GM20431 (cell line): ENCODE data around the gene RBMS1.

Experiments used
- in situ Hi-C: fragments of 300-500 bp; cut with MseI, MboI; formaldehyde crosslinking; loops from one replicate; pipeline ENCODE4 v1.15.0; 2020; ENCODE audit warnings: low sequenced_read_pairs; ENCODE audit not compliant: unreplicated experiment

Gene RBMS1

DNA sequence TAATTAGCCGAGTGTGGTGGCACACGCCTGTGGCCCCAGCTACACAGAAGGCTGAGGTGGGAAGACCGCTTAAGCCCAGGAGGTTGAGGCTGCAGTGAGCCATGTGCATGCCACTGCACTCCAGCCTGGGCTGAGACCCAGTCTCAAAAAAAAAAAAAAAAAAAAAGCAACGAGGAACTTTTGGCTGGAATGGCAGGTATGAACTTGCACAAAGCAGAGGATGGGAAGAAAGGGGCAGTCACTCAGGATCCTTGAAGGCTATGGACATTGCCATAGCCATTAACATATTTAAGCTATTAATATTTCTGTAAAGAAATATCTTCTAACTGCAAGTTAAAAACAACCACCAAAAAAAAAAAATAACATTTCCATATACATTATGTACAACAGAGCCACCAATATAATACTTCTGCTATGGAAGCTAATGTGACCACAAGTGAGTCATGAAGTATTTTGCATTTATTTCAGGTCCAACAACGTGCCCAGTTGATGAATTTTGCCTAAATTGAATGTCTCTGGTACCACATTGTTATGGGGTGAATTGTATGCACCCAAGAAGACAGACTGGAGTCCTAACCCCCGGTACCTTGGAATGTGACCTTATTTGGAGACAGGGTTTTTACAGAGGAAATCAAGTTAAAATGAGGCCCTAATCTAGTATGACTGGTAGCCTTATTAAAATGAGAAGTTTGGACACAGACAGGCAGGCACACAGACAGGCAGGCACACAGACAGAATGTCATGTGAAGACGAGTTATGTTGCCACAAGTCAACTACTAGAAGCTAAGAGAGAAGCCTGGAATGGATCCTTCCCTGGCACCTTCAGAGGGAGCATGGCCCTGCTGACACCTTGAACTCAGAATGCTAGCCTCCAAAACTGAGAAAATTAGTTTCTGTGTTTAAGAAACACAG lies 102.8 kb downstream of the RBMS1 start:
- in situ Hi-C loops = no loop called here

DNA sequence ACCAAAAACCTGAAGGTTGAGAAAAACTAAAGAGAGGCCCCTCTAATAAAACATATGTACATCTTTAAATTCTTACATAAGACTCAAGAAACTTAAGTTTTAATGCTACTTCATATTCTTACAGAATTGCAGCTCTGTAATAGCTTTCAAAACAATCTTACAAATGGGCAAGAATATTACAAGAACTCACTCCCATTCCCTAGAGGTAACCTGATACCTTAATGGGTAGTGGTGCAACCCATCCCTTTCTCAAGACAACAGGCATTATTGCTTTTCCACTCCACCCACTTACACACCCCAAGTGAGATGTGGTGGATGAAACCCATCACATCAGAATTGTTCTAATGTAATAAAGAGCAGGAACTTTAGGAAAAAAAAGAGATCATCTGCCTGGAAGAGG lies 103.7 kb downstream of the RBMS1 start:
- in situ Hi-C loops = no loop called here

- in situ Hi-C loops = no loop called here
These were observed 104.9 kb downstream of the RBMS1 start for GRCh38 chr2:160388464-160389263.

DNA sequence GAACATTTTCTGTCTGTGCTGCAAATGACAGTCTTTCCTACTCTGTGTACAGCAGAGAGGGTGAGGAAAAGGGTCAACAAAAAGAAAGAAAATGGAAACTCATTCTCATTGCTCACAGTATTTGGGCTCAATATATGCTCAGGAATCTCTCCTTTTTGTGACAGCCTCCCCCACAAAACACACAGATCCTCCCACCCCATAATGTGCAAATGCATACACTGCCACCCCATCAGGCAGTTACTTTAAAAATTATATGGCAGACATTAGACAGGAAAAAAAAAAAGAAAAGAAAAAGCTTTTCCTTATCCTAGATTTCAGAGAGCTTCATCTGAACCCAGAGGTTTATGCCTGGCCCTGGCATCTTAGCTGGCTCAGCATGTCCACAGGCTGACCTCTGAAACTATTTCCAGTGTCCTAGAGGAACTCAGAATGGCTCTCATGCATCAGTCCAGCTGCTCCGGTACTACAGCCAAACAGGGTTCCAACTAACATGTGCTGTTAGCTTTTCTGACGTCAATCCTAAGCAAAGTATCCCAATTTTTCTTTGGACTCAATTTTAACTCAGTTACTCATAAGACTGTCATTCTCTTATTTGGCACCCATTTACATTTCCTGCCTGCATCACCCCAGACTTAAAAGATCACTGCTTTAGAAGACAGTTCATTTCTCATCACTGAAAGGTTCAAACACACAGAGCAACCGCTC lies 105.9 kb downstream of the RBMS1 start:
- in situ Hi-C loops = no loop called here

- in situ Hi-C loops = no loop called here
These were observed 108.8 kb downstream of the RBMS1 start for GRCh38 chr2:160384791-160385190.

GRCh38 chr2:160381425-160381951 lies 112.1 kb downstream of the RBMS1 start:
- in situ Hi-C loops = no loop called here

- in situ Hi-C loops = no loop called here
These were observed 113.0 kb downstream of the RBMS1 start for GRCh38 chr2:160380611-160381010.

- in situ Hi-C loops = no loop called here
These were observed 113.5 kb downstream of the RBMS1 start for GRCh38 chr2:160380000-160380570.

DNA sequence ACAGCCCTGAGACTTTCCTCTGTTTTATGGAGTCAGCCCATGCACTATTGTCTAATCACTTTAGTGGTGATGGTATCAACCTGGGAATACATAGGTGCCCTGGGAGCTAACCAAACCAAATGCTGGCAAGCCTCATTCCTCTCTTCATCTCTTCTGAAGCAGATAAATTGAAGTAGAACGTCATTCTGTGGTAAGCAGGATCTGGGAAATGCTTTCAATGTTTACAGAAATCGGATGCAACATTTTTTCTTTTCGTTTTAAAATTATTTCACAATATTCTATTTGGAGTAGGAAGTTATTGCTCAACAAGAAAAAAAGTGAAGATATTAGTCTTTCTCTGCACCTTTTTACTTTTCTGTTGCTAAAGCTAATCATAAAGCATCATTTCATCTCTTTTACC lies 114.2 kb downstream of the RBMS1 start:
- in situ Hi-C loops = no loop called here

DNA sequence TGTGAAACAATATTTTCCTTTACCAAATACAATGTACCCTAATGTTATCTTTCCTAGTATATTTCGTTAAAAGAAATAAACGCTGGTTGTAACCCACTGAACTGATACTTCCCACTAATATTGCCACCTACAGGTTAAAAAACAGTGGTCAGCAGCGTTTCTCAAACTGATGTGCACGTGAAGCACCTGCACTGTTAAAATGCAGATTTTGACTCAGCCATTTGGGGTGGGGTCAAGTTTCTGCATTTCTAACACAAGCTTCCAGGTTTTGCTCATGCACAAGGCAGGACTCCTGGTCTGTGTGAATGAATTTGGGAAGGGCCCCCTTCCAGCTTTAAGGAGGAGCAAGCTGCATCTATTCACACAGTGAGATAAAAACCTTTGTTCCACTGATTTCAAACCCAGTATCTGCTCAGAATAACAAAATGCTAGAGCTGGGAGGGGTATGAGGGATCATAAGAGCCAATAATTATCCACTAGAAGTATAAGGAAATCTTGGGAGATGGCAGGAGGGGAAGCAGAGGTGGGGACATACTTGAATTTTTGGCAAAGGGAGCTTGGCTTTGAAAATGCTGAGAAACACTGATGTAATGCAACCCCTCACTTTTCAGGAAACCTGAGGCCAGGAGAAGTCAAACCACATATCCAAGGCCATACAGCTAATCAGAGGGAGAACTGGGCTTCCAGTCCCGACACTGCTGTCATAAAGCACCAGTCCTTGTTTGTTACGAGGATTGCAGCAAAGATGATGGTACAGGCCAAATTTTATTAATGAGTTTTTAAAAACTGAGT lies 116.2 kb downstream of the RBMS1 start:
- in situ Hi-C loops = no loop called here

- in situ Hi-C loops = no loop called here
These were observed 117.0 kb downstream of the RBMS1 start for GRCh38 chr2:160376576-160376975.

DNA sequence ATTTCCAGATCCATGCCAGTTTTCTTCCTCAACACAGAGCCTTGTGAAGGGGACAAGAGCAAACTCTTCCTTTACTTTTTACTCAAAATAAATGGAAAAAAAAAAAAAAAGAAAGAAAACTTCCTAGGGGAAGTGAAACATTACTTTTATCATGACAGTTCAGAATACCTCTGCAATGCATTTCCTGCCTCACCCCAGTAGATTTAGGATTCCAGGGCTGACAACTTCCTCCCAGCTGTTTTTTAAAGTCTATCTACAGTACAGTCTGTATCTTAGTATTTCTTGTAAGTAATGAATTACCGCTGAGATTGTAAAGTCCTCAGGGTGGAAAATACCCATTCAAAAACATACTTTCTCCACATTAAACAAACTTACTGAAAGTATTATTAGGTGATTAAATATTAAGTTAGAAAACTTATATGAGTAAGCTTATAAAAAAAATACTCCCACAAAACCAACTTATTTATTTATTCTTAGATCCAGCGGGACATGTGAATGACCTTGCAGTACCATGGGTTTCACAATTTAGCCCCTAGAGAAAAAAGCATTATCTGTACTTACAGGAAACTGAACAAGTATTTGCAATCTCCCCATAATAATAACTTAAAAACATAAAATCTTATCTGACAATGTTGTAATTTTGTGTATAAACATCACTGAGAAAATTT lies 117.7 kb downstream of the RBMS1 start:
- in situ Hi-C loops = no loop called here

- in situ Hi-C loops = no loop called here
These were observed 118.6 kb downstream of the RBMS1 start for GRCh38 chr2:160375037-160375436.

- in situ Hi-C loops = no loop called here
These were observed 119.9 kb downstream of the RBMS1 start for GRCh38 chr2:160373666-160374065.

DNA sequence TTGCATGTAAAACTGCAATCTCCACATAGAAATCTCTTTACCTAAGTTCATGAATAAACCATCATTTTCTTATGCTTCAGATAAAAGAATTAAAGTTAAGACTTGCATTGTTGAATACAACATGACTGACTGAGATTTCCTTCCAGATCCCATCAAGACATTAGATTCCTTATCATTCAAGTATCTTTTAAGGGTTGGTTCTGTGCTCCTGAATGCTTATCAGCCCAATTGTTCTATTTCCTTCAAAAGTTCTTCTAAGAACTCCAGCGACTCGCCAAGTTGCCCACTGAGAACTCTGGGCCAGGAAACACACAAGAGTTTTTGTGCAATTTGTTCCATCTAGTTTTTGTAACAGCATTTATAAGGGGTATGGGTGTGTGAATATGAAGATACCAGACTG lies 120.3 kb downstream of the RBMS1 start:
- in situ Hi-C loops = no loop called here

GRCh38 chr2:160372585-160372984 lies 121.0 kb downstream of the RBMS1 start:
- in situ Hi-C loops = no loop called here

DNA sequence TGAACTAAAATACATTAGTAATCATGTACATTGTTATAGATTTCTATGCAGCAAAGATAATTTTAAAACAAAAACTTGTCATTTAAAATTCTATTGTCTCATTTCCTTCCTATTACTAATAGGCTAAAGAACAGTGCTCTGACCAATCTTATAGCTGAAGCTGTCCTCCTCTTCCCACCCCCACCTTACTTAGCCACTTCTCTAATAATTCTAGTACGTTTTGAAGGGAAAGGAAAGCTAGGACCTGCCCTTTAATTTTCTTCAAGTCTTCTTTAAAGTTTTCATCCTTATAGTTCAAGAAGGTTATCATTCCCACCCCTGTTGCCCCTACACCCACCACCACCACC lies 121.6 kb downstream of the RBMS1 start:
- in situ Hi-C loops = no loop called here

GRCh38 chr2:160371251-160372009 lies 122.2 kb downstream of the RBMS1 start:
- in situ Hi-C loops = no loop called here
